Mesenchymal stem cell (in vitro differentiated cells and primary cell): ENCODE data around the gene IFI30. TPM values are rescaled to one million over a fixed set of nuclear protein-coding genes. Genes with fewer than 3 reads are reported as not detected.
A peak's percentile ranks its signal among the peaks of the same experiment; 100 is the strongest.

Experiments
- DNase-seq: peaks from one replicate; pipeline ENCODE4 v3.0.0-alpha.2; 2013
- H2AFZ ChIP-seq: one replicate; pipeline ENCODE4 v1.6.1; 2013; ENCODE audit warnings: low read depth, mild to moderate bottlenecking, control low read depth, inconsistent platforms, low read length, moderate library complexity
- H2AK5ac ChIP-seq: 2 replicates; pipeline ENCODE4 v1.6.1; 2013; ENCODE audit warnings: low read length, moderate library complexity, mild to moderate bottlenecking, inconsistent platforms; ENCODE audit not compliant: severe bottlenecking
- H2BK120ac ChIP-seq: one replicate; pipeline ENCODE4 v1.6.1; 2013; ENCODE audit warnings: low read depth, mild to moderate bottlenecking, inconsistent platforms, low read length, moderate library complexity
- H2BK12ac ChIP-seq, 2 experiments: one replicate each; pipeline ENCODE4 v1.6.1; 2013; ENCODE audit warnings: inconsistent platforms in 2 of 2, low read length in 2 of 2, mild to moderate bottlenecking in 2 of 2, moderate library complexity in 2 of 2, control low read depth in 1 of 2
- H2BK15ac ChIP-seq: one replicate; pipeline ENCODE4 v1.6.1; 2013; ENCODE audit warnings: mild to moderate bottlenecking, low read depth, inconsistent platforms; ENCODE audit not compliant: poor library complexity, severe bottlenecking
- H2BK5ac ChIP-seq: 2 replicates; pipeline ENCODE4 v1.6.1; 2013; ENCODE audit warnings: low read depth, mild to moderate bottlenecking, low read length, control low read depth, inconsistent platforms; ENCODE audit not compliant: poor library complexity, severe bottlenecking
- H3K14ac ChIP-seq, 2 experiments: one replicate each; pipeline ENCODE4 v1.6.1; 2013; ENCODE audit warnings: inconsistent platforms in 2 of 2, low read length in 2 of 2, control low read depth in 1 of 2, mild to moderate bottlenecking in 1 of 2, moderate library complexity in 1 of 2
- H3K18ac ChIP-seq, 2 experiments: one replicate each; pipeline ENCODE4 v1.6.1; 2013; ENCODE audit warnings: inconsistent platforms in 2 of 2, low read length in 2 of 2, control low read depth in 1 of 2, low read depth in 1 of 2, mild to moderate bottlenecking in 1 of 2
- H3K23ac ChIP-seq, 2 experiments: one replicate each; pipeline ENCODE4 v1.6.1; 2013; ENCODE audit warnings: inconsistent platforms in 2 of 2, low read length in 2 of 2, mild to moderate bottlenecking in 2 of 2, moderate library complexity in 2 of 2, control low read depth in 1 of 2
- H3K27ac ChIP-seq: 2 replicates; pipeline ENCODE4 v1.5.1; 2013; ENCODE audit warnings: mild to moderate bottlenecking, moderate library complexity, low read length, control low read depth, inconsistent platforms; ENCODE audit not compliant: poor library complexity, severe bottlenecking
- H3K27me3 ChIP-seq, 2 experiments: 2 replicates each; pipeline versions ENCODE4 v1.6.1 to v1.7.0; 2013; ENCODE audit warnings: low read length in 2 of 2, mild to moderate bottlenecking in 2 of 2, moderate library complexity in 2 of 2, control low read depth in 1 of 2, inconsistent platforms in 1 of 2; ENCODE audit not compliant: control insufficient read depth in 1 of 2, insufficient read depth in 1 of 2
- H3K36me3 ChIP-seq, 2 experiments: 2 replicates each; pipeline versions ENCODE4 v1.6.1 to v1.7.0; 2013; ENCODE audit warnings: low read length in 2 of 2, control low read depth in 1 of 2, inconsistent platforms in 1 of 2, low read depth in 1 of 2, mild to moderate bottlenecking in 1 of 2; ENCODE audit not compliant: insufficient read depth in 2 of 2, control insufficient read depth in 1 of 2
- H3K4ac ChIP-seq, 2 experiments: one replicate each; pipeline ENCODE4 v1.6.1; 2013; ENCODE audit warnings: inconsistent platforms in 2 of 2, low read length in 2 of 2, mild to moderate bottlenecking in 2 of 2, moderate library complexity in 2 of 2, control low read depth in 1 of 2, low read depth in 1 of 2
- H3K4me1 ChIP-seq: 2 replicates; pipeline ENCODE4 v1.6.1; 2013; ENCODE audit warnings: low read depth, low read length, control low read depth; ENCODE audit not compliant: control insufficient read depth, insufficient read depth
- H3K4me2 ChIP-seq: 2 replicates; pipeline ENCODE4 v1.6.1; 2013; ENCODE audit warnings: low read length, mild to moderate bottlenecking, inconsistent platforms; ENCODE audit not compliant: poor library complexity, severe bottlenecking
- H3K4me3 ChIP-seq, 2 experiments: 2 replicates each; pipeline versions ENCODE4 v1.5.1 to v1.7.0; 2013; ENCODE audit warnings: low read length in 2 of 2, mild to moderate bottlenecking in 2 of 2, control low read depth in 1 of 2, low read depth in 1 of 2; ENCODE audit not compliant: insufficient read depth in 1 of 2
- H3K79me1 ChIP-seq: replicated peaks from 2 replicates; pipeline ENCODE4 v1.6.1; 2013; ENCODE audit warnings: mild to moderate bottlenecking, control low read depth, low read length, inconsistent platforms; ENCODE audit not compliant: poor library complexity, severe bottlenecking
- H3K9ac ChIP-seq: 2 replicates; pipeline ENCODE4 v1.7.0; 2013; ENCODE audit warnings: mild to moderate bottlenecking, low read length, moderate library complexity
- H3K9me3 ChIP-seq: 2 replicates; pipeline ENCODE4 v1.7.0; 2013; ENCODE audit warnings: mild to moderate bottlenecking, low read length; ENCODE audit not compliant: control insufficient read depth
- H4K8ac ChIP-seq: one replicate; pipeline ENCODE4 v1.6.1; 2013; ENCODE audit warnings: inconsistent platforms, mild to moderate bottlenecking, low read length, moderate library complexity
- H4K91ac ChIP-seq: one replicate; pipeline ENCODE4 v1.6.1; 2013; ENCODE audit warnings: mild to moderate bottlenecking, low read length, inconsistent platforms
- WGBS: methylation state at CpG from one replicate; pipeline ENCODE4 v1.1.7; 2013; ENCODE audit warnings: mixed read lengths; 5-methylcytosine and 5-hydroxymethylcytosine counted together
- small RNA-seq: library from polyadenylated mRNA; stranded (forward); fragments of <200 nt; extraction: miRNeasy Mini kit (QIAGEN cat#:217004); gene quantifications from one replicate; pipeline ENCODE3, GENCODE V24; 2013; ENCODE audit warnings: low read depth

IFI30 gene

GRCh38 chr19:18225702-18226468 lies 52.3 kb downstream of the IFI30 start, which contains the start of gene PDE4C:
PDE4C (minus strand) TSS chr19:18226438; CDS start chr19:18226415, 23 bp downstream.
- Histone ChIP-seq H4K91ac (no peak within 1 kb of the TSS), H3K4me2 (no peak within 1 kb of the TSS), H3K27ac (no peak within 1 kb of the TSS), H2AK5ac (no peak within 1 kb of the TSS), H3K4me3 (no peak within 1 kb of the TSS), H2BK120ac (no peak within 1 kb of the TSS), H3K23ac (no peak within 1 kb of the TSS), H3K27me3 (peaks cover 30 to 51% of the 10 kb centered on the region in 2 experiments), H3K4ac (no peak within 1 kb of the TSS), H3K79me1 (no peaks in the 10 kb centered on the region), H3K18ac (peak within 1 kb of the TSS in 1 of 2 experiments; percentile 28), H2AFZ (no peak within 1 kb of the TSS), H3K4me1 (peaks cover 20% of the 10 kb centered on the region), H2BK5ac (no peak within 1 kb of the TSS), H3K9me3 (no peaks in the 10 kb centered on the region), H3K9ac (peak within 1 kb of the TSS; percentile 75), H4K8ac (peak within 1 kb of the TSS; percentile 3), H3K36me3 (no peaks in the 10 kb centered on the region), H3K14ac (peak within 1 kb of the TSS in 1 of 2 experiments; percentile 68), H2BK15ac (no peak within 1 kb of the TSS), H2BK12ac (peak within 1 kb of the TSS in 1 of 2 experiments; percentile 12)
- DNase-seq, result peak; percentile 46
- WGBS, result 36% methylated on average over 40 of the region's 51 CpGs

- H3K23ac ChIP-seq, result no peak overlapping the region
- no peak overlapping the region for H2AFZ ChIP-seq
- H2BK15ac ChIP-seq, result no peak overlapping the region
- H3K36me3 ChIP-seq, result no peaks in the 10 kb centered on the region
- no peak for DNase-seq
- H3K79me1 ChIP-seq, result no peaks in the 10 kb centered on the region
- peaks cover 39 to 61% of the 10 kb centered on the region in 2 experiments for H3K27me3 ChIP-seq
- no peak overlapping the region for H2BK12ac ChIP-seq
- H2AK5ac ChIP-seq, result no peak overlapping the region
- H4K91ac ChIP-seq, result no peak overlapping the region
- H3K4me3 ChIP-seq, result no peak overlapping the region
- H3K18ac ChIP-seq, result no peak overlapping the region
- peaks cover 20% of the 10 kb centered on the region for H3K4me1 ChIP-seq
- H3K9ac ChIP-seq, result no peak overlapping the region
- no peaks in the 10 kb centered on the region for H3K9me3 ChIP-seq
- H3K4me2 ChIP-seq, result no peak overlapping the region
- H3K27ac ChIP-seq, result no peak overlapping the region
- H2BK5ac ChIP-seq, result no peak overlapping the region
- no peak overlapping the region for H3K14ac ChIP-seq
- 91% methylated on average over 18 of the region's 18 CpGs for WGBS
- no peak overlapping the region for H2BK120ac ChIP-seq
- H3K4ac ChIP-seq, result no peak overlapping the region
- no peak overlapping the region for H4K8ac ChIP-seq
Observed at GRCh38 chr19:18226956-18227780, 53.6 kb downstream of the IFI30 start.

Small RNA genes lying within 50 kb of the gene (small RNA-seq; reads per million reads assigned to genes)
- gene IFI30, result not detected
